Measurements from ENCODE around the gene FBXO33.
A peak's percentile ranks its signal among the peaks of the same experiment; 100 is the strongest.

FBXO33 gene

GRCh38 chr14:39422243-39422642 is 10.0 kb downstream of the FBXO33 start:
- no peak overlapping the region for H2AFZ ChIP-seq (ENCODE audit: low read length)
- peaks cover under 1% of the 10 kb centered on the region; the same call in 1 of the 2 replicates for H3K36me3 ChIP-seq (ENCODE audit: insufficient read depth, low read length)
- peaks cover under 1% of the 10 kb centered on the region; the same call in 1 of the 2 replicates for H3K9me3 ChIP-seq (ENCODE audit: insufficient read depth, low read depth, low read length)
- H3K9me2 ChIP-seq (replicated peaks; ENCODE audit: low read depth, low read length), result no peaks in the 10 kb centered on the region
- H3K27me3 ChIP-seq (ENCODE audit: insufficient read depth, low read length, poor library complexity, severe bottlenecking), result no peaks in the 10 kb centered on the region
- H3K9ac ChIP-seq (ENCODE audit: low read depth, low read length, poor library complexity, severe bottlenecking), result no peak overlapping the region
- no peak overlapping the region for H3K4me2 ChIP-seq (ENCODE audit: low read depth, low read length, poor library complexity, severe bottlenecking)
- TF ChIP-seq CTCF (conservative IDR thresholded peaks at IDR 0.05; ENCODE audit: low read length) (no peak), EZH2phosphoT487 (IDR thresholded peaks at IDR 0.05; ENCODE audit: borderline replicate concordance) (no peak)
- no peaks in the 10 kb centered on the region for H3F3A ChIP-seq (ENCODE audit: low read depth)
- peaks cover 17% of the 10 kb centered on the region for H4K20me1 ChIP-seq (ENCODE audit: insufficient read depth, low read length, poor library complexity, severe bottlenecking)
- peaks cover 58% of the 10 kb centered on the region for H3K79me2 ChIP-seq (ENCODE audit: insufficient read depth, low read length)
- H3K4me3 ChIP-seq (ENCODE audit: low read length, poor library complexity, severe bottlenecking), result no peak overlapping the region
- peaks cover 27% of the 10 kb centered on the region for H3K4me1 ChIP-seq (ENCODE audit: insufficient read depth, low read length, poor library complexity, severe bottlenecking)

GRCh38 chr14:39419272-39419671 is 13.0 kb downstream of the FBXO33 start:
- H3K4me3 ChIP-seq (ENCODE audit: low read length, poor library complexity, severe bottlenecking), result no peak overlapping the region
- H3K9me3 ChIP-seq (ENCODE audit: insufficient read depth, low read depth, low read length), result peaks cover 13% of the 10 kb centered on the region; the same call in 1 of the 2 replicates
- no peaks in the 10 kb centered on the region for H4K20me1 ChIP-seq (ENCODE audit: insufficient read depth, low read length, poor library complexity, severe bottlenecking)
- H3K4me1 ChIP-seq (ENCODE audit: insufficient read depth, low read length, poor library complexity, severe bottlenecking), result peaks cover 10% of the 10 kb centered on the region
- H2AFZ ChIP-seq (ENCODE audit: low read length), result no peak overlapping the region
- no peak for TF ChIP-seq EZH2phosphoT487 (IDR thresholded peaks at IDR 0.05; ENCODE audit: borderline replicate concordance)
- peak; percentile 24 for TF ChIP-seq CTCF (conservative IDR thresholded peaks at IDR 0.05; ENCODE audit: low read length)
- no peaks in the 10 kb centered on the region for H3K9me2 ChIP-seq (replicated peaks; ENCODE audit: low read depth, low read length)
- H3K27me3 ChIP-seq (ENCODE audit: insufficient read depth, low read length, poor library complexity, severe bottlenecking), result no peaks in the 10 kb centered on the region
- H3K79me2 ChIP-seq (ENCODE audit: insufficient read depth, low read length), result peaks cover 39% of the 10 kb centered on the region
- peaks cover 8% of the 10 kb centered on the region for H3K36me3 ChIP-seq (ENCODE audit: insufficient read depth, low read length)
- H3K9ac ChIP-seq (ENCODE audit: low read depth, low read length, poor library complexity, severe bottlenecking), result no peak overlapping the region
- H3F3A ChIP-seq (ENCODE audit: low read depth), result no peaks in the 10 kb centered on the region
- H3K4me2 ChIP-seq (ENCODE audit: low read depth, low read length, poor library complexity, severe bottlenecking), result no peak overlapping the region

DNA sequence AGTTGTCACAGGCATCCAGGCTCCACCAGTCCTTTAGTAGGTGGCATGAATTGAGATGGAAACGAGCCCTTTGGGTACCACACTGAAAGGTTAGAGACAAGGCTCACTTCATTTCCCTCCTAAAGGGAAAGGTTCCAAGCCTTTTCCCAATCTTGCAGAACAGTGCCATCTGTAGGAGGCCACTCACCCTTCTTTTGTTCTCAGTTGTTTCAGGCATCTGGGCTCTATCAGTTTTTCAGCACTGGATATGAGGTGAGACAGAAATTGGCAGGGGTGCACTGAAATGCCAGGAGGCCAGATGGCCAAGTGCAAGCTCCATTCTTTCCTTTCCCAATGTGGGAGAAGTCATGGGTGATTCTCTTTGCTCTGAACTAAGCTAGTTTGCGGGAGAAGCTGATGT is 15.2 kb downstream of the FBXO33 start:
- Histone ChIP-seq H3K9me3 (ENCODE audit: insufficient read depth, low read depth, low read length) (peaks cover 13% of the 10 kb centered on the region; the same call in 1 of the 2 replicates), H3K27me3 (ENCODE audit: insufficient read depth, low read length, poor library complexity, severe bottlenecking) (no peaks in the 10 kb centered on the region), H3K4me1 (ENCODE audit: insufficient read depth, low read length, poor library complexity, severe bottlenecking) (no peaks in the 10 kb centered on the region), H4K20me1 (ENCODE audit: insufficient read depth, low read length, poor library complexity, severe bottlenecking) (no peaks in the 10 kb centered on the region), H3K9ac (ENCODE audit: low read depth, low read length, poor library complexity, severe bottlenecking) (no peak overlapping the region), H3F3A (ENCODE audit: low read depth) (no peaks in the 10 kb centered on the region), H3K36me3 (ENCODE audit: insufficient read depth, low read length) (peaks cover 8% of the 10 kb centered on the region), H2AFZ (ENCODE audit: low read length) (no peak overlapping the region), H3K4me2 (ENCODE audit: low read depth, low read length, poor library complexity, severe bottlenecking) (no peak overlapping the region), H3K4me3 (ENCODE audit: low read length, poor library complexity, severe bottlenecking) (no peak overlapping the region), H3K9me2 (replicated peaks; ENCODE audit: low read depth, low read length) (no peaks in the 10 kb centered on the region), H3K79me2 (ENCODE audit: insufficient read depth, low read length) (peaks cover 25% of the 10 kb centered on the region; the same call in 1 of the 2 replicates)
- TF ChIP-seq EZH2phosphoT487 (IDR thresholded peaks at IDR 0.05; ENCODE audit: borderline replicate concordance) (no peak), CTCF (conservative IDR thresholded peaks at IDR 0.05; ENCODE audit: low read length) (peak; percentile 48)

All from Loucy (cell line).